ENCODE results near the gene PPP2R5C.

PPP2R5C gene

DNA sequence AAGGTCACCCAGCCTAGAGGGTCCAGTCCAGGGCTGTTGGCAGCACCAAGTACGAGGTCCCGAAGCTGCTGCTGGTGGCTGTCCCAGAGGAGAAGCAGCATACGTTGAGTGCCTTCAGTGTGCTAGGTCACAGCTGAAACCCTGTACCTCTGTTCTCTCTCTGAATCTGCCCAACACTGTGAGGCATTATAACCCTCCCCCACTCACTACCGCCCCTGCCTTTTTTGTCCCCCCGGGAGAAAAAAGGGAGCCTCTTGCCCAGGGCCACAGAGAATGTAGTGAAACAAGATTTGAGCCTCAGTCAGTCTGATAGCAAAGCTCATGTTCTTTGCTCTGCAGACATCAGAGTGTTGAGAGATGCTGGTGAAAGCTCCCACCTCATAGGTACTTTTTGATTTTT lies 53.4 kb downstream of the PPP2R5C start:
- DNase-seq (ENCODE audit: low spot score): peak; percentile 33

DNA sequence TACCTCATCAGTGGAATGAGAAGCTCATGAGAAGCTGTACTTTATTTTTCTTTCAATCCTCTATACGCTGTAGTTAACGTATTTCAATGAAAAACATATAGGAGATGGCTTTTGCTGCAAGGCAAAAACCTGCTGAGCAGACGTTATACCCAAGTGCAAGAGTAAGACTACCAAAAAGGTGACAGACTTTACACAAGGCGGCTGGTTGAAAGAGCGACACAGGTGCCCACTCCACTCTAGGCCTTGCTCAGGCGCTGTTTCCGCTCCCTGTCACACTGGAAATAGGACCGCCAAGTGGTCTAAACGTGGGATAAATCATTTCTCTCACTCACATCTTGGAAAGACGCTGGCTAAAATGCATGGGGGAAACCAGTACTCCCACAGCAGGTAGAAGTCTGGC lies 54.5 kb downstream of the PPP2R5C start:
- DNase-seq (ENCODE audit: low spot score): peak; percentile 46

DNA sequence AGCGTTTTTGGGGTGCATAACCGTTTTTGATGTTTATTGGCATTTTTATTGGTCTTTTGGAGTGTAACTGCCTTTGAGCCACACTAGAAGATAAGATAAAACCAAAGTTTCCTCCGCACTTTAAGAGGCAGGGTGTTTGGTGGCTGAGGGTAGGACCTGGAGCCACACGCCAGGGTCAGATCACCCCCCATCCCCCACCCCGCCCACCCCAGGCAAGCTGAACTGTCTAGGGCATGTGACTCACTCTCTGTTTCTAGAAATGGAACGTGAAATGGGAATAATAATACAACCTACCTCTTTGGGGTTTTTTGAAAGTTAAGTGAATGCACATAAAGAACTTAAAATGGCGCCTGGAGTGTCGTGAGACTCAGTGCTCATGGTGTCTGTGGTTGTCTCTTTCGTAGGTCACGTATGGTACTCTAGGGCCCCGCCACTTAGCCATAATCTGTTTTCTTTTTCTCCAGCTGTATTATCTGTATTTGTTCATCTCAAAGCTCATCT lies 56.0 kb downstream of the PPP2R5C start:
- DNase-seq (ENCODE audit: low spot score): peak; percentile 81

DNA sequence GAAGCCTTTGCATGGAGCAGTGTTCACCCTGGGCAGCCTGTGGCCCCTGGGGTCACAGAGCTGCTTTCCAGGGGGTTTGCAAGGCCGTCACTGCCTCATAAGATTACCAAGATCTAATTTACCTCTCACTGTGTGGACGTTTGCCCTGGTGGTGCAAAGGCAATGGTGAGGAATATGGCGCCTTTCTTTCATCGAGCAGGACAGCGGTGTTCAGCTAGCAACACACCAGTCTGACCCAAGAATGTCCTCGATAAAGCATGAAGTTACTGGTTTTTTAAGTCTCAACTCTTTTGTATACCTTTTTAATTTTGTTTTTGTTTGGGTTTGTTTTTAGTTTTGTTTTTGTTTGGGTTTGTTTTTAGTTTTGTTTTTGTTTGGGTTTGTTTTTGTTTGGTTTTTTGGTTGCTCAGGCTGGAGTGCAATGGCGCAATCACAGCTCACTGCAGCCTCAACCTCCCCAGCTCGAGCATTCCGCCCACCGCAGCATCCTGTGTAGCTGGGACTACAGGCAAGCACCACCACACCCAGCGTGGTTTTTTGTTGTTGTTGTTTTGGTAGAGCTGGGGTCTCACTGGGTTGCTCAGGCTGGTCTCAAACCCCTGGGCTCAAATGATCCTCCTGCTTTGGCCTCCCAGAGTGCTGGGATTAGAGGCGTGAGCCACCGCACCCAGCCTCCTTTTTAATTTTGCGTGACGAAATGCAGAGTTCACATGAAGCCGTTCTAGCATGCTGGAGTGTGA lies 57.9 kb downstream of the PPP2R5C start:
- peak; percentile 91 for DNase-seq (ENCODE audit: low spot score)

DNA sequence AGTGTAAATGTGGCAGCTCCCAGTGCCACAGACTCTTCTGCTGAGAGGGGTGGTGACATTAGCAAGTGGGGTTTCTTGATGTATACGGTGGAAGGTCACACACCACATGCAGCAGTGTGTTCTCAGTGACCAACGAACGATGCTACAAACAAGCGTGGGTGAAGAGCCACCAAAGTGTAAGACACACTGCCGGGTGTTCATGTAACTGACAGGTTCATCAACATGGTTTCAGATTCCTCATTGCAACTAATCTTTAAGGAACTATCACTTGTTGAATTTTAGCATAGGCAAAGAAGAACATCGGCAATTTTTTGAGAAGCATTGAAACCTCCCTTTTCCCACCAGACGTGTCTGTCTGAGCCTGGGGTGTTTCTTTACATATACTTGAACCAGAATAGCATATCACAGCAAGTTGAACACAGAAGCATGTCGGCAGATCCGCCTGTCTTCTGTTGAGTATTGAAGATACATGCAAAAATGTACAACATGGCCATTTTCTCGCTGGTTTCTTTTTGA lies 58.8 kb downstream of the PPP2R5C start:
- DNase-seq (ENCODE audit: low spot score): peak; percentile 70

DNA sequence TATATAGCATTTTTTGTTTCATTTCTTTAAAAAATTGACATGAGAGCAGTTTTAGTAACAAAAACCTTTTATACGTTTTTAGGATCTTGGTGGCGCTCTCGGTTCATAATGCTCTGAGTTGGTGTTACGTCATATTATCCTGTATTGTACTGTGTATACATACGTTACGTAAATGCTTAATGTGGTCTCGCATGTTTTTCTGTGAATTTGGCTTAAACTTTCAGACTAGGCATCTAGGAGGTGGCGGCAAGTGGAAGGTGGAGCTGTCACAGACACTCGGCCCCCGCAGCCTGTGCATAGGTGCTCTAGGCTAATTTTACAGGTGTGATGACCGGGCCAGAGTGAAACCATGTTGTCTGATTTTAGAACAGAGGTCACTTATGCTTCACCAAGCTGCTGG lies 60.0 kb downstream of the PPP2R5C start:
- peak; percentile 87 for DNase-seq (ENCODE audit: low spot score)

DNA sequence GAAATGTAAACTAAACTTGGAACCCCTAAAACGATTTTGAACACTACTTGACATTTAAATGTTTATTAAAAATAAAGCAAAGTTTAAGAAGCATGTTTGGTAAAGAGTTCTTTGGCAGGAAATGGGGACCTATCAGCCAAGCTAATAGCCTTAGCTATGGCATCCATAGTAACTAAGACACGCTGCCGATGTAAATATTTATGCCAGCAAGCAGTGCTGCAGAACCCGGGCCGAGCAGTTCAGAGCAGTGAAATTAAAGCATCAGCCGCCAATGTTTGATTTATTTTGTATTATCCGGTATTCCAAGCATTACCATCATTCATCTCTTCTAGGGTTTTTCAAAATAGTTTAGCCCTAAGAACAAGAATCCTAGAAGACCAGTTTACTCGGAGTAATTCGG lies 61.6 kb downstream of the PPP2R5C start:
- DNase-seq (ENCODE audit: low spot score): peak; percentile 76

DNA sequence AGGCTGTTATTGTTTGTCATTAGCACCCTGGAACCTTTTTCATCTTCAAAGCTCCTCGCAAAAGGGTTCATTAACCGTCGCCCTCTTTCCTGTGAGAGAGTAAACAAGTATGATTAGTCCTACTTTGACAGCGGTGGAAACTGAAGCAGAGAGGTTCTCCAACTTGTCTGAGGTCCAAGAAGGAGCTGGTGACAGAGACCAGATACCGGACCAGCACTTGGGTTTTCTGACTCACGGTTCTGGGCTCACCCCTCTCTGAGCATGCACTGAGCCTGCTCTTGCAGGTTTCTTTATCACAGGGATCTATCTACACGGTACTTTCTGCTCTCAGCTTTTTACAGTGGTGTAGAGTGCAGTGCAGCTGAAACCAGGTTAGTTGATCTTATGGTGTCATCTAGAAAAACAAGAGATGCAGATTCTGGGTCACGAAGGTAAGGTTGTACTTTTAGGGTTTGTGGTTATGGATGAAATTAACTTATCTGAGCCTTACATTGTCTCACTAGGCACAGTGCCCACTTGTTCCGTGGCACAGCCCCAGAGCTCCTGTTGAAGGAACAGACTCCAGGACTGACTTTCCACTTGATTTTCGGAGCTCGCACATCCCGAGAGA lies 62.1 kb downstream of the PPP2R5C start:
- DNase-seq (ENCODE audit: low spot score): peak; percentile 88

DNA sequence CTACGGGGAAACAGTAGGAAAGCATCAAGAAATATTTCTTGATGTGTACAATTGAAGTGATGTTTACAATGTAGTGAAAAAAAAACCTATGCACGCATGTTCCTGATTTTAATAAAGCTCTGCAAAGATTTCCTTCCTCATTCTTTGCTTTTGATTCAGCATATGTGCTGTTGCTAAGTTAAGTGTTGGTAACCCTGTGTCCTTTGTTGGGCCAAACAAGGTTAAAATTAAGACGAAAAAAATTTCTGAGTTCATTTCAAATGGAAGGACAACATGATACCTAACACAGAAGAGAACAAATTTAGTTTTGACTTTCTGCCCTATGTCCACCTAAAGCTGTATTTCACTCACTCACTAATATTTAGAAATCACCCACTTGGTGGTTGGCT lies 62.8 kb downstream of the PPP2R5C start:
- no peak for DNase-seq (ENCODE audit: low spot score)

DNA sequence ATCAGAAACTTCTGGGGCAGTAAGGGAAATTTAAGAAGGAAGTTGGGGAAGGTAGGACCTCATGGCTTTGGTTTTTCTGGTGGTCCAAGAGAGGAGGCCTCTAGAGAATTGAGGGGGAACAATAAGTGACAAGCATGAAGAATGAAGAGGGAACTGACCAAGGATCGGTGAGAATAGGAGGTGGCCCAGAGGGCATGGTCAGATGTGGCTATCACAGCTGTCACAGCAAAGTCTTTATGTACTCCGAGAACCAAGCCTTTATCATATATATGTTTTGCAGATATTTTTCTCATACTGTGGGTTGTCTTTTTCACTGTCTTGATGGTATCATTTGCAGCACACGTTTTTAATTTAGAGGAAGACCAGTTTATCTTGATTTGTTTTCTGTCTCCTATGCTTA lies 64.3 kb downstream of the PPP2R5C start:
- DNase-seq (ENCODE audit: low spot score): no peak

DNA sequence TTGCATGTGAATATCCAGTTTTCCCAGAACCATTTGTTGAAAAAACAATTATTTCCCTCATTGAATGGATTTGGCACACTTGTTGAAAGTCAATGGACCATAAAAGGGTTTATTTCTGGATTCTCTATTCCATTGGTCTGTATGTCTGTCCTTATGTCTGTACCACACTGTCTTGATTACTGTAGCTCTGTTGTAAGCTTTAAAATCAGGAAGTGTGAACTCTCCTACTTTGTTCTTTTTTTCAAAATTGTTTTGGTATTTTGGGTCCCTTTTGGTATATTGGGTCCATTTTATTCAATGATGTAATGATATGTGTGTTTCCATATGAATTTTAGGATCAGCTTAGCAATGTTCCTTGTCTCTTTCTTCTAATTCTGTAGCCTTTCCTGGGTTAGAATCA lies 64.8 kb downstream of the PPP2R5C start:
- DNase-seq (ENCODE audit: low spot score): no peak

DNA sequence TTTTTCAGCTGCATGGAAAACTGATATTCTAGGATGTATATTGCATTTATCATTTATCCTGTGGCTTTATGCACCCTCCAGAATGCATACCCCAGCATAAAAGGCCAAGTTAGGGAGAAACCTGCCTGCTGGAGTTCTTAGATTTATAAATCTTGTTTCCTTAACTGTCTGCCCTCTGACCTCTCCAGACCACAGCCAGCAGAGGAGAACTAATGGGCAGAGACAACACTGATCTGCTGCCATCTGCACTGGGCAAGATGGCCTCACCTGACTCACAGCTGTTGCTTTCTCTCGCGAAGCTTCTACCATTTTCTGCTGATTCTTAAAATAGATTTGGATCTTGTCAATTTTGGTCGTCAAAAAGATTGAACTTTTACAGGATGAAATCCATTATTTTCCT lies 65.8 kb downstream of the PPP2R5C start:
- no peak for DNase-seq (ENCODE audit: low spot score)

DNA sequence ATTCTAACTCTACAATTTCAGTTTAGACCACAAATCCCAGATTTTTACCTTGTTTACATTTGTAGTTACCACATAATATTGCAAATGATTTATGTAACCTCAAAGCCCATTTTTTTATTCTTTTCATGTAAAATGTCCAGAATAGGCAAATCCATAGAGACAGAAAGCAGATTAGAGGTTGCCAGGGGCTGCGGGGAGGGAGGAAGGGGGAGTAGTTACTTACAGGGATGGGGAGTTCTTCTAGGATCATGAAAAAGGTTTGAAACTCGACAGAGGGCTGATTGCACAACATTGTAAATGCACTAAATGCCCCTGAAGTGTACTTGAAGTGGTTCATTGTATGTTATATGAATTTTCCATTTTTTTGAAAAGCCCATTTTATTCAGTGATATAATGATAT lies 66.5 kb downstream of the PPP2R5C start:
- DNase-seq (ENCODE audit: low spot score): no peak

DNA sequence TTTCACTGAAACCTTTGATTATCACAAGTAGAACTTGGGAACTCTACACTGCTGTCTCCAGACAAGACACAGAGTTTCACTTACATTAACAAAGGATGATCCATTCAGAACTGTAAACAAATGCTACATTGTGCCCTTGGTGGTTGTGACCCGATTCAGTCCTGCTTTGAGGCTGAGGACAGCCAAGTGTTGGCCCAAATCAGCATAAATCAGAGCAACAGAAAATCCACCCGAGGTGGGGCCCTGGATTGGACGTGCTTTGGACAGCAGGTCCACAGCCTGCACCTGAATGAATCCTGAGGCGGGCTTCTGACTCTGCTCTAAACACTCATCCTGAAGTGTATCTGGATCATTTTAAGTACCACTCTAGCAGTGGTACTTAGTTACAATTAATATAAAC lies 68.8 kb downstream of the PPP2R5C start:
- DNase-seq (ENCODE audit: low spot score): no peak

DNA sequence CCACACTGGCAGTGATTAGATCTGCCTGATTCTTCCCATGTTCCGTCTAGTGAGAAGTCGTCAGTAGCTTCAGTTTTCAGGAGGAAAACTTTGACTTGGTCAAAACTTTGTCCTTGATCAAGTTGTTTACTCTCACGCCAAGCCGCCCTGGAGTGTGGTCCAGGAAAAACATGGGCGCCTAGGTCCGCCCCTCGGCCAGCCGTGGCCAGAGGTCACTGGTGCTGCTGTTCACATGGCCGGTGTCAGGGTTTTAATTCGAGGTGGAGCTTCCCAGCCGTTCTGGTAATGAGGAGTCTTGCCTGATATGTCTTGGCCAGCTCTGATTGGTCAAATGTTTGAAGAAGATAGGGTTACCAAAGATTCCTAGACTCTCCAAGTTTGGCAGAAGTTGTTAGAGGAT lies 71.5 kb downstream of the PPP2R5C start:
- DNase-seq (ENCODE audit: low spot score): no peak

DNA sequence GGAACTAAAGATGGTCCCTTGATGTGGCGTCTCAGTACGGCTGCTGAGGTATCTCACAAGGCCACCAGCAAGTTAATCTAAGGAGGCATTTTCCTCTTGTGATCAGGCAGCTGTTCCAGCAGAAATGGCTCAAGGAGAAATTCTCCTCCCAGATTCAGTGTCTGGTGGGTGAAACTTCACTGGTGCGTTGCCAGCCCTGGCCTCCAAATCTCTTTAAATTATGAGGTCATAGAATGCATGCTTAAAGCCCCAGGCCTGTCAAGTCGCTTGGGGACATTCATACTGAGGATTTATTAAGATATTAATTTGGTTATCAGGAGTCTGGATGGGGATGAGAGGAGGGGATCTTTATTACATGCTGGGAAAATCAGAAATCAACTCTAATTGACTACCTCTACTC lies 72.9 kb downstream of the PPP2R5C start:
- DNase-seq (ENCODE audit: low spot score): no peak

DNA sequence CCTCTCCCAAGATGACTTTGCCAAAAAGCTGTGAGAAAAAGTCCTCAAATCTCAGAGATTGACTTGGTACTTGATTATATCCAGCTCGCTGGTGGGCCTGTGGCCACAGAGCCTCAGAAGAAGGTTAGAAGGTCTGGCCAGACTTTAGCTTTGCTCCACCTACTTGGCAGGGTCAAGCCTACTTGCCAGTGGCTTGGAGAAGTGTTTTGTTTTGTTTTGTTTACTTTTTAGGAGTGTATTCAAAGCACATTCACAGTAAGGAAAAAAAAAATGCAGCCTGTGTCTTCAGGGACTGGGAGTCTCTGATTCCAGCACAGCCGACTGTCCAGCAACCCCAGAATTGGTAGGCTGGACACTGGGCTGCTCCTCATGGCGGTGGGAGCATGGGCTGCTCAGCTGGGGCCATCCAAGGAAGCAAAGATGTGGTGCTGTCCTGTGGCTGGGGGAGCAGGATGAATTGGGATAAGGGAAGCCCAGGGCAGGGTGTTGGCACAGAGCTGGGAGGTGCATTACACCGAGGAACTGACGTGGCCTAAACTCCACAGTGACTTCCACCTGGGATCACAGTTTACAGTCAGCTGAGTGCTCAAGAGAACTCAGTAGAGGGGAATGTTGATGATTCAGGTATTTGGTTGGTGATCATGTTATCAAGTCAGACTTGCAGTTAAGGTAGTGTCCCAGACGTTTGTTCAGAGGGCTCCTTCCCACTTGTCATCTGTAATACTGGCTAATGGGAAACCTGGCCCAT lies 73.5 kb downstream of the PPP2R5C start:
- DNase-seq (ENCODE audit: low spot score): no peak

DNA sequence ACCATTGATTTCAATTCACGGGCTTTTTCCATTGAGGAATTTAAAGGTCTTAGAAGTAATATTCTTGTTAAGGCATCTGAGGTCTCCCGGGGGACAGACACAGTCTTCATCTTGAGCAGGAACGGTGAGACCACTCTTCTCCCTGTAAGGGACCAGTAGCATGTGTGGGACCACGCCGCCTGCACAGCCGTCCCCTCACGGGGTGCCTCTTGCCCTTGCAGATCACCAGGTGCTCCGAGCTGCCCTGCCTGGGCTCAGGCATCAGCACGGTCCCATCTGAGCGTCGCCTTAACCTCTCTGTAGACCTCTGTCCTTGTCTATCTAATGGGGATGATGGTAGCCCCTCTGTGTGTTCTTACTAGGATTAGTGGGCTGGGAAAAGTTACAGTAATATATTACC lies 74.1 kb downstream of the PPP2R5C start:
- DNase-seq (ENCODE audit: low spot score): no peak

DNA sequence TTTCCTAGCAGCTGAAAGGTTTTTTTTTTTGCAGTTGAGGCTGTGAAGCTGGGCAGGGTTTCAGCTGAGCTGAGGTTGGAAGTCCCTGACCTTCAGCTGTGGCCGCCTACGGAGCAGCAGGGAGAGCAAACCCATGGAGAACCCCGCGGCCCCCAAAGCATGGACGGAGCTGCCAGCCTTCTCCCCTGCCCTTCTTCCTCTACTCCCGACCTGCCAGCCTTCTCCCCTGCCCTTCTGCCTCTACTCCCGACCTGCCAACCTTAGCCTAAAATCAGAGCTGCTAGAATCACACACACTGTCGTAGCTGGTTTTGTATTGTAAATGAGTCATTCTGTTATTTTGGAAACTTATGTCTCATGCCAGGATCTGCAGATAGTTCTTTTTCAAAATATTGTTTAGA lies 74.6 kb downstream of the PPP2R5C start:
- DNase-seq (ENCODE audit: low spot score): no peak

DNA sequence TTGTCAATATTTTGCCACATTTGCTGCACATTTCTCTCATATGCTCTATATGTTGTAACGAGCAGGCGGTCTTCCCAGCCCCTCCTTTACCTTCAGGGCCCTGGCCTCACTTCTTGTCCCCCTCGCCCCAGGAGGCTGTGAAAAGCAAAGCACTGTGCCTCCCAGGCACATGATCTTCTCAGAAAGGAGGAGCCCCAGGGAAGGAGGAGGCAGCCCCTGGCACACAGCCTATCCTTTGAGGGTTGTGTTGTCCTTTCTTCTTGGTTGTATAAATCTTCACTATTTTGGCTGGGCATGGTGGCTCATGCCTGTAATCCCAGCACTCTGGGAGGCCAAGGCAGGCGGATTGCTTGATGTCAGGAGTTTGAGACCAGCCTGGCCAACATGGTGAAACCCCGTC lies 77.0 kb downstream of the PPP2R5C start:
- no peak for DNase-seq (ENCODE audit: low spot score)

DNA sequence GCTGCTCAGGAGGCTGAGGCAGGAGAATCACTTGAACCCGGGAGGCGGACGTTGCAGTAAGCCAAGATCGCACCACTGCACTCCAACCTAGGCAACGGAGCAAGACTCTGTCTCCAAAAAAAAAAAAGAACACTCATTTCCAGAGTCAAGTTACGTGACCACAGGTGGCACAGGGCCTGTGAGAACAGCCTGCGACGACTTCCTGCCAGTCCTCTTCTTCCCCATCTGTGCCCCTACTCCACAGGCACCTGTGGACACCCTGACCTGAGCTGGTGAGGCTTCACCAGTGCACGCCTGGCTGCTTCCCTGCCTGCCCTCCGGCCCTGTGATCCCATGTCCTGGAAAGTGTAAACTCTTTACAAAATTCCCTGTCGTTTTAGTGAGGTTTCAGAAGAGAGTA lies 77.7 kb downstream of the PPP2R5C start:
- no peak for DNase-seq (ENCODE audit: low spot score)

DNA sequence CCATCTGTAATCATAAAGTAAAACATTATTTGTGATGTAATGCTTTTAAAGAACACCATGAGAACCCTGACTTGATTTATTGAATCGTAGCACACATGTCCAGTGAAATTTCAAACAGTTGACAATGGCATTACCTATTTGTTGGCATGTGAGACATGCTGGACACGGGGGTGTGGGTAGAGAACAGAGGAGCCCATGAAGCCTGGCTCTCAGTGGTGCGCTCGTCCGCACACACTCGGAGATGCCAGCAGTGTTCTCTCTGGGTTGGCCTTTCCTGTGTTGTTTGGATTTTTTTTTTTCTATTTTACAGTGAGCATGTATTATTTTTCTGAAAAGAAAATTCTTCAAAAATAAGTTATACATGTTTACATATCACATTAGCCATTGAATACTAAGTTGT lies 78.2 kb downstream of the PPP2R5C start:
- no peak for DNase-seq (ENCODE audit: low spot score)

Data from CD4-positive, alpha-beta T cell treated with Interleukin-2 at 100 ng/mL for 4 hours (primary cell).